BLaER1 (cell line): ENCODE measurements around the gene FAM209A.
"Not testable (repeated sequence)": the region's sequence is repeated elsewhere in the genome, so short reads cannot be mapped to it uniquely, and the experiment has no call there.

ENCODE experiments used
- H3K27ac ChIP-seq: shearing (Covaris generic); formaldehyde crosslinking; 2 replicates; pipeline ENCODE4 v1.8.1; 2022
- H3K27me3 ChIP-seq: shearing (Covaris generic); formaldehyde crosslinking; 2 replicates; pipeline ENCODE4 v1.8.1; 2022
- H3K36me3 ChIP-seq: shearing (Covaris generic); formaldehyde crosslinking; 2 replicates; pipeline ENCODE4 v1.8.1; 2022
- H3K4me1 ChIP-seq: shearing (Covaris generic); formaldehyde crosslinking; 2 replicates; pipeline ENCODE4 v1.8.1; 2022
- H3K4me2 ChIP-seq: shearing (Covaris generic); formaldehyde crosslinking; 2 replicates; pipeline ENCODE4 v1.8.1; 2022
- H3K4me3 ChIP-seq: shearing (Covaris generic); formaldehyde crosslinking; 2 replicates; pipeline ENCODE4 v1.8.1; 2022
- H3K9ac ChIP-seq: shearing (Covaris generic); formaldehyde crosslinking; 2 replicates; pipeline ENCODE4 v1.8.1; 2022
- H3K9me3 ChIP-seq: shearing (Covaris generic); formaldehyde crosslinking; 2 replicates; pipeline ENCODE4 v1.8.1; 2022
- H4K20me1 ChIP-seq: shearing (Covaris generic); formaldehyde crosslinking; 2 replicates; pipeline ENCODE4 v1.8.1; 2022
- Cebpa-rat ChIP-seq: shearing (Covaris generic); IDR thresholded peaks from 2 replicates; pipeline ENCODE4 v1.8.1; 2022

The FAM209A gene

GRCh38 chr20:56537997-56538396 lies 13.5 kb downstream of the FAM209A start:
- no peak for TF ChIP-seq Cebpa-rat
- Histone ChIP-seq H3K4me2 (no peak overlapping the region), H3K4me3 (no peak overlapping the region), H3K9ac (no peak overlapping the region), H3K36me3 (no peaks in the 10 kb centered on the region), H3K9me3 (no peaks in the 10 kb centered on the region), H4K20me1 (no peaks in the 10 kb centered on the region), H3K27me3 (no peaks in the 10 kb centered on the region), H3K27ac (no peak overlapping the region), H3K4me1 (no peaks in the 10 kb centered on the region)

GRCh38 chr20:56540415-56540814 lies 15.9 kb downstream of the FAM209A start:
- H3K9ac ChIP-seq = no peak overlapping the region
- H3K27me3 ChIP-seq = no peaks in the 10 kb centered on the region
- H3K9me3 ChIP-seq = no peaks in the 10 kb centered on the region

GRCh38 chr20:56542489-56543030 lies 18.0 kb downstream of the FAM209A start:
- Histone ChIP-seq H3K27ac (no peak overlapping the region), H3K4me1 (no peaks in the 10 kb centered on the region), H3K4me3 (no peak overlapping the region), H3K4me2 (no peak overlapping the region), H3K9me3 (no peaks in the 10 kb centered on the region), H3K36me3 (no peaks in the 10 kb centered on the region), H3K27me3 (no peaks in the 10 kb centered on the region), H3K9ac (no peak overlapping the region), H4K20me1 (no peaks in the 10 kb centered on the region)
- TF ChIP-seq Cebpa-rat = no peak

More at GRCh38 chr20:56540415-56540814, 15.9 kb downstream of the FAM209A start:
- Histone ChIP-seq H4K20me1 (no peaks in the 10 kb centered on the region), H3K4me1 (no peaks in the 10 kb centered on the region), H3K4me3 (no peak overlapping the region), H3K4me2 (no peak overlapping the region), H3K27ac (no peak overlapping the region), H3K36me3 (no peaks in the 10 kb centered on the region)
- no peak for TF ChIP-seq Cebpa-rat

- no peaks in the 10 kb centered on the region for H3K36me3 ChIP-seq
- H3K9ac ChIP-seq = no peak overlapping the region
- H3K4me3 ChIP-seq = no peak overlapping the region
- TF ChIP-seq Cebpa-rat = no peak
- H4K20me1 ChIP-seq = no peaks in the 10 kb centered on the region
- no peak overlapping the region for H3K4me2 ChIP-seq
- peaks cover 6% of the 10 kb centered on the region for H3K9me3 ChIP-seq
- no peak overlapping the region for H3K27ac ChIP-seq
- H3K4me1 ChIP-seq = peaks cover 38% of the 10 kb centered on the region
- no peaks in the 10 kb centered on the region for H3K27me3 ChIP-seq
Measured at GRCh38 chr20:56551571-56551970, 27.0 kb downstream of the FAM209A start.

GRCh38 chr20:56552911-56553629 lies 28.5 kb downstream of the FAM209A start:
- H3K4me3 ChIP-seq = no peak overlapping the region
- peak overlapping the region; percentile 26; the same call in 1 of the 2 replicates for H3K4me2 ChIP-seq
- H3K36me3 ChIP-seq = no peaks in the 10 kb centered on the region
- H4K20me1 ChIP-seq = no peaks in the 10 kb centered on the region
- H3K9ac ChIP-seq = no peak overlapping the region
- no peak for TF ChIP-seq Cebpa-rat
- peak overlapping the region; percentile 38; the same call in 1 of the 2 replicates for H3K27ac ChIP-seq
- peaks cover 6% of the 10 kb centered on the region for H3K9me3 ChIP-seq
- peaks cover 38% of the 10 kb centered on the region for H3K4me1 ChIP-seq
- H3K27me3 ChIP-seq = no peaks in the 10 kb centered on the region

DNA sequence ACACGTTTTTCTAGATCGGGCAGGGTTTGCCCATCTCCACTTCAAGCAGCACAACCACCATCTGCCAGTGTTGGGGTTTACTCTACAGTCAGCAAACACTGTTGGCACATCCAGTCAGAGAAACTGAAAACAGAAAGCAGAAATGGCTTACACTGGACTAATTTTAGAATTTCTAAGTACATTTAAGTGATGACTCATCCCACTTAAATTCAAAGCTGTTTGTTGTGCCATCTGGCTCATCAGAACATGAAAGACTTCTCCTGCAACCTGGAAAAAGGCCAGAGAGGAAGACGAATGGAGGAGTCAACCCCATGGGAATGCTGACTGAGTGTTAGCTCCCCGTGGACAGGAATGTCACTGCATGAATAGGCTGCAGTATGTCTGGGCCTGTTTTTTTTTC lies 30.3 kb downstream of the FAM209A start:
- TF ChIP-seq Cebpa-rat = no peak
- peak overlapping the region; percentile 64 for H3K4me2 ChIP-seq
- H4K20me1 ChIP-seq = no peaks in the 10 kb centered on the region
- peak overlapping the region; percentile 72; the same call in 1 of the 2 replicates for H3K27ac ChIP-seq
- H3K4me3 ChIP-seq = no peak overlapping the region
- no peak overlapping the region for H3K9ac ChIP-seq
- H3K27me3 ChIP-seq = no peaks in the 10 kb centered on the region
- H3K36me3 ChIP-seq = no peaks in the 10 kb centered on the region
- peaks cover 38% of the 10 kb centered on the region for H3K4me1 ChIP-seq
- H3K9me3 ChIP-seq = no peaks in the 10 kb centered on the region

GRCh38 chr20:56558968-56559367 lies 34.4 kb downstream of the FAM209A start:
- Histone ChIP-seq H3K4me3 (no peak overlapping the region), H4K20me1 (no peaks in the 10 kb centered on the region), H3K27ac (no peak overlapping the region), H3K9me3 (no peaks in the 10 kb centered on the region), H3K9ac (no peak overlapping the region), H3K4me2 (no peak overlapping the region), H3K36me3 (no peaks in the 10 kb centered on the region), H3K27me3 (no peaks in the 10 kb centered on the region), H3K4me1 (peaks cover 17% of the 10 kb centered on the region)
- TF ChIP-seq Cebpa-rat = no peak

DNA sequence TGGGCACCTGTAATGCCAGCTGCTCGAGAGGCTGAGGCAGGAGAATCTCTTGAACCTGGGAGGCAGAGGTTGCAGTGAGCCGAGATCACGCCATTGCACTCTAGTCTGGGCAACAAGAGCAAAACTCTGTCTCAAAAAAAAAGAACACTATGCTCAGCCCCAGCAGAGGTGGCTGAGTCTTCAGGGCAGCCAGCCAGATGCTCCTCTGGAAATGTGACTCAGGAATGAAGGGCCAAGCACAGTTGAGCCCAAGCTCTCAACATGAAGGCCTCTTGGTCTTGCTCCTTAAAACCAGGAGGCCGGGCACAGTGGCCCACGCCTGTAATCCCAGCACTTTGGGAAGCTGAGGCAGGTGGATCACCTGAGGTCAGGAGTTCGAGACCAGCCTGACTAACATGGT lies 40.0 kb downstream of the FAM209A start:
- H3K4me1 ChIP-seq = peaks cover 10% of the 10 kb centered on the region
- not testable (repeated sequence) for H3K4me3 ChIP-seq, H3K9me3 ChIP-seq, H4K20me1 ChIP-seq, H3K4me2 ChIP-seq, H3K36me3 ChIP-seq, H3K27me3 ChIP-seq, H3K27ac ChIP-seq, H3K9ac ChIP-seq

- Histone ChIP-seq H4K20me1 (no peaks in the 10 kb centered on the region), H3K9ac (no peak overlapping the region), H3K27ac (no peak overlapping the region), H3K4me3 (no peak overlapping the region), H3K9me3 (peaks cover 6% of the 10 kb centered on the region; the same call in 1 of the 2 replicates), H3K27me3 (no peaks in the 10 kb centered on the region), H3K4me2 (peak overlapping the region; percentile 5; the same call in 1 of the 2 replicates), H3K4me1 (peaks cover 10% of the 10 kb centered on the region), H3K36me3 (no peaks in the 10 kb centered on the region)
- TF ChIP-seq Cebpa-rat = no peak
Measured at GRCh38 chr20:56565511-56565910, 41.0 kb downstream of the FAM209A start.

DNA sequence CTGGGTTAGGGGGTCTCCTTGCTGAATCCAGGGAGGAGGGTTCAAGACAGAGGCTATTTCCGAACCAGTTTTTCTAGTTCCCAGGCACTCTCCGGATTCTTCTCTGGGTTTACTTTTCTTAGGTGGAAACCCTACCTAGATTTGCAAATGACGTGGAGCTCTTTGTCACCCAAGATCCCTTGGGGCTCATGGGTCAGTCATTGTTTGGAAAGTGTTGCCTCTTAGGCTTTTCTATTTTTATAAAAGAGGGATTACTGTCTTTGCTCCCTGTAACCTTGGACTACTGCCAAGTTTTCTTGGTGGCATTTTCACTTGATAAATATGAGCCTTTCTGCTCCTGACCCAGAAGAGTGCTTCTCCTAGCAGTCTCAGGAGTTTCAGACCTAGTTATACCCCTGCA lies 42.1 kb downstream of the FAM209A start:
- TF ChIP-seq Cebpa-rat = no peak

More for the DNA sequence above, 42.1 kb downstream of the FAM209A start:
- H3K4me3 ChIP-seq = no peak overlapping the region
- peaks cover 10% of the 10 kb centered on the region for H3K4me1 ChIP-seq
- no peak overlapping the region for H3K4me2 ChIP-seq
- no peaks in the 10 kb centered on the region for H3K27me3 ChIP-seq
- no peak overlapping the region for H3K9ac ChIP-seq
- H3K27ac ChIP-seq = no peak overlapping the region
- no peaks in the 10 kb centered on the region for H4K20me1 ChIP-seq
- H3K9me3 ChIP-seq = peaks cover 13% of the 10 kb centered on the region
- H3K36me3 ChIP-seq = no peaks in the 10 kb centered on the region
